ENCODE results near the gene SPP2.

SPP2 gene

DNA sequence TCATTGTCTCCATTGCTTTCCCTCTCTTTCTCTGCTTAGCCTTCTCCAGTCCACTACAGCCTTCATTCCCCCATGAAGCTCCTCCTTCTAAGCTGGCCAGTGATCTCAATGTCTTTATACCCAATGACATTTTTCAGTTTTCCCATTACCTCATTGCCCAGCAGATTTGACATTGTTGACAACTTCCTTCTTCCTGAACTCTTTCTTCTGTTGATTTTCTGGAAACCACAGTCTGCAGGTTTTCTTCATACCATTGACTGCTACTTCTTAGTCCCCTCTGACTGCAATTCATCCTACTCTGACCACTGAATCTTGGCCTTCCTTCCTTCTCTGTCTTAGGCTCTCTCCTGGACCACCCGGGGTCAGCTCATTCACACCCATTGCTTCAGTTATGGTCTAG is 22.9 kb upstream of the SPP2 start:
- no peak for DNase-seq (ENCODE audit: low read depth in 1 of 2, low spot score in 1 of 2)
- Histone ChIP-seq H3K27me3 (ENCODE audit: insufficient read depth, poor library complexity, severe bottlenecking) (peaks cover 16% of the 10 kb centered on the region), H3K4me3 (replicated peaks; ENCODE audit: insufficient read depth, low read length) (no peak overlapping the region), H3K27ac (replicated peaks) (no peak overlapping the region)
- TF ChIP-seq POLR2AphosphoS5 (IDR thresholded peaks at IDR 0.05; ENCODE audit: low read depth) (no peak), GABPA (IDR thresholded peaks at IDR 0.05; ENCODE audit: low read depth) (no peak), SPI1 (IDR thresholded peaks at IDR 0.05; ENCODE audit: borderline replicate concordance, low read depth) (no peak)
- TF ChIP-seq, protein P1, sequence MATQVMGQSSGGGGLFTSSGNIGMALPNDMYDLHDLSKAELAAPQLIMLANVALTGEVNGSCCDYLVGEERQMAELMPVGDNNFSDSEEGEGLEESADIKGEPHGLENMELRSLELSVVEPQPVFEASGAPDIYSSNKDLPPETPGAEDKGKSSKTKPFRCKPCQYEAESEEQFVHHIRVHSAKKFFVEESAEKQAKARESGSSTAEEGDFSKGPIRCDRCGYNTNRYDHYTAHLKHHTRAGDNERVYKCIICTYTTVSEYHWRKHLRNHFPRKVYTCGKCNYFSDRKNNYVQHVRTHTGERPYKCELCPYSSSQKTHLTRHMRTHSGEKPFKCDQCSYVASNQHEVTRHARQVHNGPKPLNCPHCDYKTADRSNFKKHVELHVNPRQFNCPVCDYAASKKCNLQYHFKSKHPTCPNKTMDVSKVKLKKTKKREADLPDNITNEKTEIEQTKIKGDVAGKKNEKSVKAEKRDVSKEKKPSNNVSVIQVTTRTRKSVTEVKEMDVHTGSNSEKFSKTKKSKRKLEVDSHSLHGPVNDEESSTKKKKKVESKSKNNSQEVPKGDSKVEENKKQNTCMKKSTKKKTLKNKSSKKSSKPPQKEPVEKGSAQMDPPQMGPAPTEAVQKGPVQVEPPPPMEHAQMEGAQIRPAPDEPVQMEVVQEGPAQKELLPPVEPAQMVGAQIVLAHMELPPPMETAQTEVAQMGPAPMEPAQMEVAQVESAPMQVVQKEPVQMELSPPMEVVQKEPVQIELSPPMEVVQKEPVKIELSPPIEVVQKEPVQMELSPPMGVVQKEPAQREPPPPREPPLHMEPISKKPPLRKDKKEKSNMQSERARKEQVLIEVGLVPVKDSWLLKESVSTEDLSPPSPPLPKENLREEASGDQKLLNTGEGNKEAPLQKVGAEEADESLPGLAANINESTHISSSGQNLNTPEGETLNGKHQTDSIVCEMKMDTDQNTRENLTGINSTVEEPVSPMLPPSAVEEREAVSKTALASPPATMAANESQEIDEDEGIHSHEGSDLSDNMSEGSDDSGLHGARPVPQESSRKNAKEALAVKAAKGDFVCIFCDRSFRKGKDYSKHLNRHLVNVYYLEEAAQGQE (IDR thresholded peaks at IDR 0.05; ENCODE audit: insufficient replicate concordance, low read depth): no peak
- TF ChIP-seq, protein P2, sequence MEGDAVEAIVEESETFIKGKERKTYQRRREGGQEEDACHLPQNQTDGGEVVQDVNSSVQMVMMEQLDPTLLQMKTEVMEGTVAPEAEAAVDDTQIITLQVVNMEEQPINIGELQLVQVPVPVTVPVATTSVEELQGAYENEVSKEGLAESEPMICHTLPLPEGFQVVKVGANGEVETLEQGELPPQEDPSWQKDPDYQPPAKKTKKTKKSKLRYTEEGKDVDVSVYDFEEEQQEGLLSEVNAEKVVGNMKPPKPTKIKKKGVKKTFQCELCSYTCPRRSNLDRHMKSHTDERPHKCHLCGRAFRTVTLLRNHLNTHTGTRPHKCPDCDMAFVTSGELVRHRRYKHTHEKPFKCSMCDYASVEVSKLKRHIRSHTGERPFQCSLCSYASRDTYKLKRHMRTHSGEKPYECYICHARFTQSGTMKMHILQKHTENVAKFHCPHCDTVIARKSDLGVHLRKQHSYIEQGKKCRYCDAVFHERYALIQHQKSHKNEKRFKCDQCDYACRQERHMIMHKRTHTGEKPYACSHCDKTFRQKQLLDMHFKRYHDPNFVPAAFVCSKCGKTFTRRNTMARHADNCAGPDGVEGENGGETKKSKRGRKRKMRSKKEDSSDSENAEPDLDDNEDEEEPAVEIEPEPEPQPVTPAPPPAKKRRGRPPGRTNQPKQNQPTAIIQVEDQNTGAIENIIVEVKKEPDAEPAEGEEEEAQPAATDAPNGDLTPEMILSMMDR (IDR thresholded peaks at IDR 0.05; ENCODE audit: insufficient read depth, low read length): no peak

DNA sequence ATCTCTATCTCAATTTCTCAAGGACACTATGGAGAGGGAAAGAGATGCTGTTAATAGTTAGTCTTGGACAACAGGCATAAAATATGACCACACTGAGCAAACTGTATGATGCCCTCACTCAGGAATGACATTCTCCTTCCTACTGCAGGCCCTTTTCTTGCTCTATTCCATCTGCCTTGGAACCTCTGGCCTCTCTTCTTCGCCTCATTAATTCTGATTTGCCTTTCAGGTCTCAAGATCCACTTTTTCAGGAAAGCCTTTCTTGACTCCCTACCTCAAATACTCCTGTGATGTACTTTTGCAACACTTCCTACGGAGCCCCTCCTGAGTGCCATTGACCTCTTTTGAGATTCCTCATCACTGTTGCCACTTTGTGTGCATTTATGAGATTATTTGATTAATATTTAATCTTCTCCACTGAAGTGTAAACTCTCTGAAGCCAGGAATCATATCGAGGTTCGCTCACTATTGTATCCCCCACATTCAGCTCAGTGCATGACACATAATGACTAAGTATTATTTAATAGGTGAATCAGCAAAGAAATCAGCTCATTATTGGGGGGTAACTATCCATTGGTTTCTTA is 21.3 kb upstream of the SPP2 start:
- no peak for DNase-seq (ENCODE audit: low read depth in 1 of 2, low spot score in 1 of 2)
- TF ChIP-seq POLR2AphosphoS5 (IDR thresholded peaks at IDR 0.05; ENCODE audit: low read depth) (no peak), SPI1 (IDR thresholded peaks at IDR 0.05; ENCODE audit: borderline replicate concordance, low read depth) (no peak), GABPA (IDR thresholded peaks at IDR 0.05; ENCODE audit: low read depth) (no peak)
- TF ChIP-seq, protein P1 (IDR thresholded peaks at IDR 0.05; ENCODE audit: insufficient replicate concordance, low read depth): no peak
- TF ChIP-seq, protein P2 (IDR thresholded peaks at IDR 0.05; ENCODE audit: insufficient read depth, low read length): no peak
- Histone ChIP-seq H3K27me3 (ENCODE audit: insufficient read depth, poor library complexity, severe bottlenecking) (peaks cover 17% of the 10 kb centered on the region), H3K27ac (replicated peaks) (no peak overlapping the region), H3K4me3 (replicated peaks; ENCODE audit: insufficient read depth, low read length) (no peak overlapping the region)

DNA sequence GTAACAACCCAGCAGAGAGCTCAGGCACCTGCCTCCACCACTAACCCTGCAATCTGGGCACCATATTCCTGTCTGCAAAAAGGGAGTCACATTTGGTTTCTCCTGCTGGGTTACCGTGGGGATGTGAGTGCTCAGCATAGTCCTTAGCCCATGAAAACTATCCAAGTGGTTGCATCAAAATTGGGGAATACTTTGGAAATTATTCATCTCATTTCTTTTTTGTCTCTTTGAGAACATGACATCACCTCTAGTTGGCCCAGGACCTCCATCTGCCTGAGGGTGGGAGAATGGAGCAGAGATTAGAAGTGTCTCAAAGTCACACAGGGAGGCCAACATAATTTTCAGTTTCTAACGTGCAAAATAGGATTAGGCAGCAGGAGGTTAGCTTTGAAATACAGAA is 19.3 kb upstream of the SPP2 start:
- Histone ChIP-seq H3K4me3 (replicated peaks; ENCODE audit: insufficient read depth, low read length) (no peak overlapping the region), H3K27me3 (ENCODE audit: insufficient read depth, poor library complexity, severe bottlenecking) (peaks cover 16% of the 10 kb centered on the region), H3K27ac (replicated peaks) (no peak overlapping the region)
- no peak for DNase-seq (ENCODE audit: low read depth in 1 of 2, low spot score in 1 of 2)
- TF ChIP-seq, protein P2 (IDR thresholded peaks at IDR 0.05; ENCODE audit: insufficient read depth, low read length): no peak
- TF ChIP-seq SPI1 (IDR thresholded peaks at IDR 0.05; ENCODE audit: borderline replicate concordance, low read depth): no peak
- no peak for TF ChIP-seq POLR2AphosphoS5 (IDR thresholded peaks at IDR 0.05; ENCODE audit: low read depth)
- TF ChIP-seq, protein P1 (IDR thresholded peaks at IDR 0.05; ENCODE audit: insufficient replicate concordance, low read depth): no peak
- TF ChIP-seq GABPA (IDR thresholded peaks at IDR 0.05; ENCODE audit: low read depth): no peak
